Measurements from ENCODE around the gene TACSTD2.
"Not testable (repeated sequence)": the region's sequence is repeated elsewhere in the genome, so short reads cannot be mapped to it uniquely, and the experiment has no call there.

TACSTD2 gene

DNA sequence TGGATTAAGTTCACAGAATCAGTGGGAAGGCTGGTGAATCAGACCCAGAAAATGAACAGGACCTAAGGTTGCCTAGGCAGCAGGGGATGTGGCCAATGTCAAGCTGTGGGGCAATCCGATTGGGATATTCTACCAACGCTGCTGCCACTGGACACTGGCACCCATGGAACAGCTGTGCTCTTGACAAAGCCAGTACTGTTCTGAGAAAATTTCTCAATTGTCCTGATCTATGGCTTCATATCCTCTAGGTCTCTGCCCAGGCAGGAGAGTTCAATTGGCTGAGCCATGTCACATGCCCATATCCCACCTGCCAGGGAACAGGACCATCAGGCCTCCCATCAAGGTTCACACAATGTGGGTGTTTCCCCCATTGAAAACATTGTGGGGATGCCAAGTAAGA, 6.2 kb downstream of the TACSTD2 start:
- in situ Hi-C loops (cut with HindIII; ENCODE audit: low sequenced_read_pairs): no loop called here
- TF ChIP-seq, protein P1, sequence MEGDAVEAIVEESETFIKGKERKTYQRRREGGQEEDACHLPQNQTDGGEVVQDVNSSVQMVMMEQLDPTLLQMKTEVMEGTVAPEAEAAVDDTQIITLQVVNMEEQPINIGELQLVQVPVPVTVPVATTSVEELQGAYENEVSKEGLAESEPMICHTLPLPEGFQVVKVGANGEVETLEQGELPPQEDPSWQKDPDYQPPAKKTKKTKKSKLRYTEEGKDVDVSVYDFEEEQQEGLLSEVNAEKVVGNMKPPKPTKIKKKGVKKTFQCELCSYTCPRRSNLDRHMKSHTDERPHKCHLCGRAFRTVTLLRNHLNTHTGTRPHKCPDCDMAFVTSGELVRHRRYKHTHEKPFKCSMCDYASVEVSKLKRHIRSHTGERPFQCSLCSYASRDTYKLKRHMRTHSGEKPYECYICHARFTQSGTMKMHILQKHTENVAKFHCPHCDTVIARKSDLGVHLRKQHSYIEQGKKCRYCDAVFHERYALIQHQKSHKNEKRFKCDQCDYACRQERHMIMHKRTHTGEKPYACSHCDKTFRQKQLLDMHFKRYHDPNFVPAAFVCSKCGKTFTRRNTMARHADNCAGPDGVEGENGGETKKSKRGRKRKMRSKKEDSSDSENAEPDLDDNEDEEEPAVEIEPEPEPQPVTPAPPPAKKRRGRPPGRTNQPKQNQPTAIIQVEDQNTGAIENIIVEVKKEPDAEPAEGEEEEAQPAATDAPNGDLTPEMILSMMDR (IDR thresholded peaks at IDR 0.05; ENCODE audit: low read depth, low read length, missing control alignments): no peak
- no peak overlapping the region for H3K4me3 ChIP-seq (ENCODE audit: low read depth, low read length)

GRCh38 chr1:58570094-58570493, 7.0 kb downstream of the TACSTD2 start:
- no peak for DNase-seq (ENCODE audit: low read depth)
- TF ChIP-seq, protein P1 (IDR thresholded peaks at IDR 0.05; ENCODE audit: low read depth, low read length, missing control alignments): no peak
- no peak overlapping the region for H3K4me3 ChIP-seq (ENCODE audit: low read depth, low read length)
- in situ Hi-C loops (cut with HindIII; ENCODE audit: low sequenced_read_pairs): no loop called here

More for the DNA sequence above, 6.2 kb downstream of the TACSTD2 start:
- no peak for DNase-seq (ENCODE audit: low read depth)

DNA sequence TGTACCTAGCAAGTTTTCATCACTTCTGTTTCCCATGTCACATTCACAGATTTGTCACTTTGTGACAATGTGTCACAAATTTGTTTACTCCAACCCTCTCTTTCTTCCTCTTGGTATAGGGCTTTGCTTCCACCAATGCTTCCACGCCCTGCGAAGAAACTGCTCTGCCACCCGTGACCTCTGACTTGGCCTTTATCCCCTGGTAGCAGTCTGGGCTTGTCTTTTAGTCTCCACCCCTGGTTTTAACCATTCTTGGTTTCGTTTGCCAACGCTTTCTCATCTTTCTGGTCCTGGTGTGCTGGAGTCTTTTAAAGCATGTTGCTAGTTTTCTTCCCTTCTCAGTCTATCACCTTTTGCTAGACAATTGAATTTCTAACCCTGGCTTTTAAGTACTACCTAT, 8.1 kb downstream of the TACSTD2 start:
- no peak for DNase-seq (ENCODE audit: low read depth)
- H3K4me3 ChIP-seq (ENCODE audit: low read depth, low read length): no peak overlapping the region
- TF ChIP-seq, protein P1 (IDR thresholded peaks at IDR 0.05; ENCODE audit: low read depth, low read length, missing control alignments): no peak
- in situ Hi-C loops (cut with HindIII; ENCODE audit: low sequenced_read_pairs): no loop called here

DNA sequence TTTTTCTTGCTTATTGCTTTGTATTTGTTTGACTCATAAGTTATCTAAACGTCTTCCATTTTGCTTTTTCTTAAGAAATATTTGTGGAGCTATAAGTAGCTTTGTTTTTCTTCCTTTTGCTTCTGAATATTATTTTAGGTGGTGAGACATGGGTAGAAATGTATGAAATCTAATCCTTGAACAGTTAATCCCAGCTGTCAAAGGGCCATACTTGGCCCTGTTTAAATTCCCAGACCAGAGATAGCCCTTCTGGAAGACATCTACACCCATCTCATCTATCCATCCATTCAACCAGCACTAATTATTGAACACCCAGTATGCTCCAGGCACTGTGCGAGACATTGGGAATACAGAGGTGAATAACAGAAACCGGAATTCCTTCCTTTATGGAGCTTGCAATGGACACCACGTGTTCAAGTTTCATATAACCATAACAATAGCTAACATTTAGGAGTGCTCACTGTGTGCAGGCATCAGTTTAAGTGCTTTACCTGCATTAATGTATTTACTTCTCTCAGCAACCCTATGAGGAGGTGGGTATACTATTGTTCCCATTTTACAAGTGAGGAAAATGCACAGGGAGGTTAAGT, 8.7 kb downstream of the TACSTD2 start:
- in situ Hi-C loops (cut with HindIII; ENCODE audit: low sequenced_read_pairs): no loop called here
- TF ChIP-seq, protein P1 (IDR thresholded peaks at IDR 0.05; ENCODE audit: low read depth, low read length, missing control alignments): no peak
- DNase-seq (ENCODE audit: low read depth): no peak
- no peak overlapping the region for H3K4me3 ChIP-seq (ENCODE audit: low read depth, low read length)

GRCh38 chr1:58566339-58566738, 10.7 kb downstream of the TACSTD2 start:
- TF ChIP-seq, protein P1 (IDR thresholded peaks at IDR 0.05; ENCODE audit: low read depth, low read length, missing control alignments): no peak
- no peak overlapping the region for H3K4me3 ChIP-seq (ENCODE audit: low read depth, low read length)
- no peak for DNase-seq (ENCODE audit: low read depth)
- in situ Hi-C loops (cut with HindIII; ENCODE audit: low sequenced_read_pairs): no loop called here

GRCh38 chr1:58563715-58564114, 13.3 kb downstream of the TACSTD2 start:
- in situ Hi-C loops (cut with HindIII; ENCODE audit: low sequenced_read_pairs); H3K4me3 ChIP-seq (ENCODE audit: low read depth, low read length); DNase-seq (ENCODE audit: low read depth): not testable (repeated sequence)

- H3K4me3 ChIP-seq (ENCODE audit: low read depth, low read length): no peak overlapping the region
- TF ChIP-seq, protein P1 (IDR thresholded peaks at IDR 0.05; ENCODE audit: low read depth, low read length, missing control alignments): no peak
- in situ Hi-C loops (cut with HindIII; ENCODE audit: low sequenced_read_pairs): no loop called here
- DNase-seq (ENCODE audit: low read depth): no peak
Measured at GRCh38 chr1:58561633-58562032, 15.4 kb downstream of the TACSTD2 start.
